GM21390 (cell line): Measurements from ENCODE around the gene SLC25A44.

ENCODE experiments used
- ATAC-seq: cut with Tn5 transposase; IDR thresholded peaks from one replicate; pipeline ENCODE4 v1.9.1; 2021; ENCODE audit not compliant: unreplicated experiment

The SLC25A44 gene

GRCh38 chr1:156233426-156234127 is 39.7 kb downstream of the SLC25A44 start:
- no peak for ATAC-seq

- no peak for ATAC-seq
These were observed 42.3 kb downstream of the SLC25A44 start for GRCh38 chr1:156236164-156236563.

GRCh38 chr1:156238248-156238647 is 44.3 kb downstream of the SLC25A44 start:
- no peak for ATAC-seq

GRCh38 chr1:156241311-156241811 is 47.5 kb downstream of the SLC25A44 start:
- ATAC-seq: no peak

- no peak for ATAC-seq
These were observed 48.0 kb downstream of the SLC25A44 start, which contains the start of gene BGLAP for GRCh38 chr1:156241926-156242325. BGLAP (plus strand) TSS chr1:156242184; CDS start chr1:156242232, 48 bp downstream.

GRCh38 chr1:156242738-156243137 is 48.8 kb downstream of the SLC25A44 start:
- no peak for ATAC-seq

GRCh38 chr1:156244126-156244525 is 50.2 kb downstream of the SLC25A44 start:
- no peak for ATAC-seq

GRCh38 chr1:156244712-156245111 is 50.8 kb downstream of the SLC25A44 start:
- no peak for ATAC-seq

GRCh38 chr1:156245451-156246232 is 51.7 kb downstream of the SLC25A44 start:
- ATAC-seq: no peak

GRCh38 chr1:156246241-156246780 is 52.4 kb downstream of the SLC25A44 start:
- ATAC-seq: no peak

- no peak for ATAC-seq
These were observed 53.0 kb downstream of the SLC25A44 start for GRCh38 chr1:156246781-156247459.

- no peak for ATAC-seq
These were observed 53.8 kb downstream of the SLC25A44 start, which contains the start of gene PAQR6 for GRCh38 chr1:156247460-156248322. PAQR6 (minus strand) TSS chr1:156248056; CDS start chr1:156246731, 1,325 bp downstream.

- no peak for ATAC-seq
These were observed 54.4 kb downstream of the SLC25A44 start for GRCh38 chr1:156248323-156248683.

- ATAC-seq: no peak
These were observed 55.7 kb downstream of the SLC25A44 start for GRCh38 chr1:156249593-156249992.

- no peak for ATAC-seq
These were observed 57.6 kb downstream of the SLC25A44 start for GRCh38 chr1:156251527-156251926.

GRCh38 chr1:156253634-156254033 is 59.7 kb downstream of the SLC25A44 start:
- no peak for ATAC-seq

GRCh38 chr1:156257711-156258110 is 63.8 kb downstream of the SLC25A44 start:
- no peak for ATAC-seq

- no peak for ATAC-seq
These were observed 65.0 kb downstream of the SLC25A44 start for GRCh38 chr1:156258859-156259258.

GRCh38 chr1:156259805-156260204 is 65.9 kb downstream of the SLC25A44 start:
- ATAC-seq: no peak

- no peak for ATAC-seq
These were observed 67.0 kb downstream of the SLC25A44 start for GRCh38 chr1:156260896-156261295.
